HG02763 (cell line): ENCODE data around the gene GARS1.
A peak's percentile ranks its signal among the peaks of the same experiment; 100 is the strongest.
"Not testable (repeated sequence)": the region's sequence is repeated elsewhere in the genome, so short reads cannot be mapped to it uniquely, and the experiment has no call there.

Source experiments
- ATAC-seq: cut with Tn5 transposase; IDR thresholded peaks from one replicate; pipeline ENCODE4 v1.9.1; 2021; ENCODE audit warnings: mild to moderate bottlenecking, moderate library complexity; ENCODE audit not compliant: unreplicated experiment

GARS1 gene

GRCh38 chr7:30570238-30570637, 24.4 kb upstream of the GARS1 start:
- ATAC-seq = not testable (repeated sequence)

- ATAC-seq = no peak
These were observed 22.4 kb upstream of the GARS1 start for GRCh38 chr7:30572212-30572841.

GRCh38 chr7:30575910-30576309, 18.8 kb upstream of the GARS1 start:
- no peak for ATAC-seq

GRCh38 chr7:30583181-30583580, 11.5 kb upstream of the GARS1 start:
- no peak for ATAC-seq

GRCh38 chr7:30584415-30584814, 10.3 kb upstream of the GARS1 start:
- no peak for ATAC-seq

- no peak for ATAC-seq
These were observed 9.7 kb upstream of the GARS1 start for GRCh38 chr7:30584965-30585364.

- no peak for ATAC-seq
These were observed 9.0 kb upstream of the GARS1 start for GRCh38 chr7:30585675-30586074.

GRCh38 chr7:30587547-30587946, 7.1 kb upstream of the GARS1 start:
- ATAC-seq = not testable (repeated sequence)

GRCh38 chr7:30589111-30589510, 5.6 kb upstream of the GARS1 start:
- no peak for ATAC-seq

- ATAC-seq = peak; percentile 32
These were observed 584 bp upstream of the GARS1 start for GRCh38 chr7:30594048-30594539.

GRCh38 chr7:30595436-30596013, 847 bp downstream of the GARS1 start:
- no peak for ATAC-seq

GRCh38 chr7:30596014-30596641, 1.4 kb downstream of the GARS1 start:
- no peak for ATAC-seq

GRCh38 chr7:30596721-30597120, 2.0 kb downstream of the GARS1 start:
- ATAC-seq = no peak

GRCh38 chr7:30598121-30598876, 3.6 kb downstream of the GARS1 start:
- no peak for ATAC-seq

GRCh38 chr7:30604901-30605300, 10.2 kb downstream of the GARS1 start:
- no peak for ATAC-seq

GRCh38 chr7:30605832-30606231, 11.2 kb downstream of the GARS1 start:
- ATAC-seq = no peak

- ATAC-seq = no peak
These were observed 18.1 kb downstream of the GARS1 start for GRCh38 chr7:30612658-30613265.

- no peak for ATAC-seq
These were observed 19.0 kb downstream of the GARS1 start for GRCh38 chr7:30613366-30614325.

GRCh38 chr7:30616318-30616717, 21.6 kb downstream of the GARS1 start:
- no peak for ATAC-seq

- ATAC-seq = no peak
These were observed 22.7 kb downstream of the GARS1 start for GRCh38 chr7:30617359-30617758.
